ENCODE results near the gene SCNN1B.

The SCNN1B gene

GRCh38 chr16:23323224-23324030, 21.3 kb downstream of the SCNN1B start:
- no peak for DNase-seq

DNA sequence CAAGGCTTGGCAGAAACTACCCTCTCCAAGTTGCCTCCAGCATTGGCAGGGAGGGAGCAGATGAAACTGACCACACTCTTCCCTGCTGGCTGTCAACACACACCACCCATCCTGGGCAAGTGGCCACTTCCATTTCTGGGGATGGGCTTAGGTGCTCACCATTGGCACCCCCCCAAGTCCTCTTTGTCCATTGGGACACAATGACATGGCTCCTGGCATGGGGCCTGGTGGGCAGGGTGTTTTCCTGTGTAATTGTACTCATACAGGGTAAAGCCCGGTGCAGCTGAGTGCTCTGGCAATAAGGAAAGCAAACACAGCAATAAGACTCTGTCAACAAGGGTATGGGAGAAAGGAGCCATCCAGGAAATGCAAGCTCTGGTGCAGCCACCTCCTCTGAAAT, 22.6 kb downstream of the SCNN1B start:
- no peak for DNase-seq

- DNase-seq = no peak
Observed at GRCh38 chr16:23327836-23328235, 25.7 kb downstream of the SCNN1B start.

- DNase-seq = no peak
Observed at GRCh38 chr16:23330161-23330560, 28.1 kb downstream of the SCNN1B start.

GRCh38 chr16:23330583-23331249, 28.6 kb downstream of the SCNN1B start:
- no peak for DNase-seq

DNA sequence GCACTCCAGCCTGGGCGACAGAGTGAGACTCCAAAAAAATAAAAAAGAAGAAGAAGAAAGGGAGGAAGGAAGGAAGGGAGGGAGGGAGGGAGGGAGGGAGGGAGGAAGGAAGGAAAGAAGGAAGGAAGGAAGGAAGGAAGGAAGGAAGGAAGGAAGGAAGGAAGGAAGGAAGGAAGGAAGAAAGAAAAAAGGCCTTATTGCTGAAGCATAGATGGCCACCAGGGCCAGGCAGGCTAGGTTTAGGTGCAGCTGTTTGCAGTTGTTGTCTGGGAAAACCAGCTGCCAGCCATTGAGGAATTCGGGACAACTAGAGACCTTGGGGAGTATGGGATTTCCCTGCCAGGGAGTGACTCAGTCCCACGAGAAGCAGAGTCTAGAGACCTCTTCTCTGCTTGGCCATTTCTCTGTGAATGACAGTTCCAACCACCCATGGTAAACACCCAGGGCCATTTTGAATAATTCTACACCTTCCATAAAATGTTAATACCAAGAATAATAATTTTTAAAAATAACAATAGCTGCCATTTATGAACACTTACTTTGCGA, 31.0 kb downstream of the SCNN1B start:
- no peak for DNase-seq

GRCh38 chr16:23333831-23334456, 31.8 kb downstream of the SCNN1B start:
- DNase-seq = no peak

DNA sequence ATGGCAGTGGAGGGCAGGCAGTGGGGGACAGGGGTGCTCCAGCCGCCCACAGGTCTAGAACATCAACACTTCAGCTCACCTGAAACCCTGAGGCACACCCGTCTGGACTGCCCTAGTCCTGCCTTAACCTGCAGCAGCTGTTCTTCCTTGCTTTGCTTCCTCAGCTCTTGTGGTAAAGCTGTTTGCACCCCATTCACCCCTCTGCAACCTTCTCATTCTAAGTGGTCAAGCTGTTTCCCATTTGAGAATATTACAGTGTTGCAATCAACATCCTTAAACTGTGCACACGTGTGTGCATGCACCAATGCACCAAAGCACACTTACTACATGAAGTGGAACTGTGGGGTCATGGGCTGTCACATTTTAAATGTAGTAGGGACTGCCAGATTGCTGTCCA, 32.4 kb downstream of the SCNN1B start:
- DNase-seq = no peak

GRCh38 chr16:23334950-23335349, 32.8 kb downstream of the SCNN1B start:
- DNase-seq = no peak

- DNase-seq = no peak
Observed at GRCh38 chr16:23337836-23338550, 35.9 kb downstream of the SCNN1B start.

- DNase-seq = no peak
Observed at GRCh38 chr16:23339787-23340186, 37.7 kb downstream of the SCNN1B start.

- DNase-seq = no peak
Observed at GRCh38 chr16:23342083-23342640, 40.1 kb downstream of the SCNN1B start.

- no peak for DNase-seq
Observed at GRCh38 chr16:23343643-23344612, 41.8 kb downstream of the SCNN1B start.

- DNase-seq = no peak
Observed at GRCh38 chr16:23345237-23345636, 43.1 kb downstream of the SCNN1B start.

- DNase-seq = no peak
Observed at GRCh38 chr16:23348579-23349469, 46.7 kb downstream of the SCNN1B start.

DNA sequence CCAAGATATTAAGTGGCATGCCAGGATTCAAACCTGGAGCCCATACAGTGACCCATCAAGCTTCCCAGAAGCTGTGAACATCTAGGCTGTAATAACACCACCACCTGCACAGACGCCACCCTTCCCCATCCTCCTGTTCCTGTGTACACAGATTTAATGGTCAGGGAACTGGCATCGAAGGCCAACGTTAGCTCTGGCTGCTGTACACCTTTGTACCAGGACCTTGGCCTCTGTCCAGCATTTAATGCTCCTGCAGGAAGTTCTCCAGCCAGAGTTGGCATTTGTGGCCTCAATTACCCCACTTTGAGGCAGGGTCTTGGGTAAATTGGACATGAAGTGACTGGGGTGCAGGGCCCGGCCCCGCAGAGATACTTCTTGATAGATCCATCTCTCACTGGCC, 49.3 kb downstream of the SCNN1B start:
- no peak for DNase-seq

DNA sequence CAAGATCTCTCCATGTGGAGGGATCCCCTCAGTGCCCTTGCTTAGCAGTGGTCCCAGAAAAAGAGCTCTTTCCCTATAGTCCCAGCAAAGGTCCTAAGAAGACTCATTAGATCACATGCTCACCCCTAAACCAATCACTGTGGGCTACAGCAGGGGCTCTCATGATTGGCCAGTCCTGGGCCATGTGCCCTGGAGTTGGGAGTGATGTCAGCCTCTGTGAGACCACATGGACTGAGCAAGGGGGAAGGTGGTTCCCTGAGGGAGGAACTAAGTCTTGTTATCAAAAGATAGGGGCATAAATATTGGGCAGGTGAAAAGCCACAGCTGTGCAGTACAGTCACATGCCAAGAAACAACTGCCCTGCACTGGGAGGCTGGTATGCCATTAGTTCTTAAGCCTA, 51.3 kb downstream of the SCNN1B start:
- DNase-seq = no peak

GRCh38 chr16:23354246-23354645, 52.1 kb downstream of the SCNN1B start:
- no peak for DNase-seq

- DNase-seq = no peak
Observed at GRCh38 chr16:23355106-23355670, 53.1 kb downstream of the SCNN1B start.

GRCh38 chr16:23356941-23357340, 54.8 kb downstream of the SCNN1B start:
- DNase-seq = no peak
